LNCaP clone FGC (cell line): ENCODE results near the gene CDIPT.

Experiments used
- DNase-seq: peaks from one replicate; pipeline ENCODE4 v3.0.0-alpha.2; 2011; ENCODE audit warnings: low read depth
- H3K4me3 ChIP-seq: 2 replicates; pipeline ENCODE4 v1.5.1; 2011; ENCODE audit warnings: mild to moderate bottlenecking, low read depth, low read length, control low read depth
- TF ChIP-seq, protein P1 (sequence below): IDR thresholded peaks from 2 replicates; pipeline ENCODE4 v1.5.1; 2012; ENCODE audit warnings: mild to moderate bottlenecking; ENCODE audit not compliant: control insufficient read depth, insufficient read depth; ENCODE audit errors: extremely low read depth

CDIPT gene

DNA sequence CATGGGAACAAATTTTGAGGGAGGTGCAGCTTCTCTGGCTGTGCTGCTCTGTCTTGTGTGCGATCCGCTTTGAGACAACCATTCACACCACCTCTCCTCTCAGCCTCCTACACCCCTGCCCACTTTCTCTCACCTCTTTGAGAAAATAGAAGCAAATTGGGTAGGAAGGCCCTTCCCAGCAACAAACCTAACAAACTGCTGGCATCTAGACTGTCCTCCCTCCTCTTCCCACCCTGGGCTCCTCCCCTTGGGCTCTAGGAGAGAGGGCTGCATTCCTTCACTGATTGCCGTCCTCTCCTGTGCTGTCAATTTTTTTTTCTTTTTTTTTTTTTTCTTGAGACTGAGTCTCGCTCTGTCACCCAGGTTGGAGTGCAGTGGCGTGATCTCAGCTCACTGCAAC lies 13.5 kb downstream of the CDIPT start:
- no peak for DNase-seq
- H3K4me3 ChIP-seq = no peak overlapping the region
- TF ChIP-seq, protein P1, sequence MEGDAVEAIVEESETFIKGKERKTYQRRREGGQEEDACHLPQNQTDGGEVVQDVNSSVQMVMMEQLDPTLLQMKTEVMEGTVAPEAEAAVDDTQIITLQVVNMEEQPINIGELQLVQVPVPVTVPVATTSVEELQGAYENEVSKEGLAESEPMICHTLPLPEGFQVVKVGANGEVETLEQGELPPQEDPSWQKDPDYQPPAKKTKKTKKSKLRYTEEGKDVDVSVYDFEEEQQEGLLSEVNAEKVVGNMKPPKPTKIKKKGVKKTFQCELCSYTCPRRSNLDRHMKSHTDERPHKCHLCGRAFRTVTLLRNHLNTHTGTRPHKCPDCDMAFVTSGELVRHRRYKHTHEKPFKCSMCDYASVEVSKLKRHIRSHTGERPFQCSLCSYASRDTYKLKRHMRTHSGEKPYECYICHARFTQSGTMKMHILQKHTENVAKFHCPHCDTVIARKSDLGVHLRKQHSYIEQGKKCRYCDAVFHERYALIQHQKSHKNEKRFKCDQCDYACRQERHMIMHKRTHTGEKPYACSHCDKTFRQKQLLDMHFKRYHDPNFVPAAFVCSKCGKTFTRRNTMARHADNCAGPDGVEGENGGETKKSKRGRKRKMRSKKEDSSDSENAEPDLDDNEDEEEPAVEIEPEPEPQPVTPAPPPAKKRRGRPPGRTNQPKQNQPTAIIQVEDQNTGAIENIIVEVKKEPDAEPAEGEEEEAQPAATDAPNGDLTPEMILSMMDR = no peak

GRCh38 chr16:29848420-29849297 lies 14.4 kb downstream of the CDIPT start:
- DNase-seq = no peak
- TF ChIP-seq, protein P1 = peak; percentile 52
- H3K4me3 ChIP-seq = no peak overlapping the region

- TF ChIP-seq, protein P1 = no peak
- DNase-seq = no peak
- no peak overlapping the region for H3K4me3 ChIP-seq
These were observed 17.4 kb downstream of the CDIPT start for GRCh38 chr16:29845656-29846055.

DNA sequence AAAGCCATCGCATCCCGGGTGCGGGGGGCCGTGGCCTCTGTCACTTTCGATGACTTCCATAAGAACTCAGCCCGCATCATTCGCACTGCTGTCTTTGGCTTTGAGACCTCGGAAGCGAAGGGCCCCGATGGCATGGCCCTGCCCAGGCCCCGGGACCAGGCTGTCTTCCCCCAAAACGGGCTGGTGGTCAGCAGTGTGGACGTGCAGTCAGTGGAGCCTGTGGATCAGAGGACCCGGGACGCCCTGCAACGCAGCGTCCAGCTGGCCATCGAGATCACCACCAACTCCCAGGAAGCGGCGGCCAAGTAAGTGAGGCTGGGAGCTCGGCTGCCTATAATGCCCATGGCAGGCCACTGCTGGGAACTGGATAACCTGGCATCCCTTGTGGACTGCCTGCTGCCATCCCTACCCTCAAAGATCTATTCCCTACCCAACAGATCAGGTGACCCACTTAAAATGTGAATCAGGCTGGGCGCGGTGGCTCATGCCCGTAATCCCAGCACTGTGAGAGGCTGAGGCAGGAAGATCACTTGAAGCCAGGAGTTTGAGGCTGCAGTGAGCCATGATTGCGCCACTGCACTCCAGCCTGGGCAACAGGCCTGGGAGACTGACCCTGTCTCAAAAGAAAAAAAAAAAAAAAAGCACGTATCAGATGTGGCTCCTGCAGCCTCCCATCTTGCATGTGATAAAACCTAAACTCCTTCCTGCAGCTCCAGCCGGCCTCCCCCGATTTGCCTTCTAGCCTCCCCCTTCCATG lies 18.3 kb downstream of the CDIPT start:
- TF ChIP-seq, protein P1 = no peak
- DNase-seq = no peak
- H3K4me3 ChIP-seq = no peak overlapping the region

GRCh38 chr16:29843931-29844330 lies 19.1 kb downstream of the CDIPT start:
- TF ChIP-seq, protein P1 = no peak
- no peak for DNase-seq
- H3K4me3 ChIP-seq = no peak overlapping the region

GRCh38 chr16:29842732-29843346 lies 20.2 kb downstream of the CDIPT start:
- TF ChIP-seq, protein P1 = no peak
- no peak overlapping the region for H3K4me3 ChIP-seq
- no peak for DNase-seq
